Measurements from ENCODE around the gene MPEG1.

DNA sequence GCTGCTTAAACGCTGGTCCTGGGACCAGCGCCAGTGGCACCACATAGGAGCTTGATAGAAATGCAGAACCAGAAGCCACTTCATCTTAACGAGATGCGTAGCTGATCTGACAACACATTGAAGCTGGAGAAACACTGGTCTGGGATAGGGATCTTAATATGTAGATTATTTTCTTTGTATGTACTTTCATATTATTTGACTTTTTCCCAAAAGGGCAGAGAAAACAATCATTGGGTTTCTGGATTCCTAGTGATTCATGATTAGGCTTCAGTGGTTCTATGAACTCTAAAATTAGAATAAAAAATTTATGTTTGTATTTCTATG lies 12.3 kb downstream of the MPEG1 start:
- TF ChIP-seq, protein P1, sequence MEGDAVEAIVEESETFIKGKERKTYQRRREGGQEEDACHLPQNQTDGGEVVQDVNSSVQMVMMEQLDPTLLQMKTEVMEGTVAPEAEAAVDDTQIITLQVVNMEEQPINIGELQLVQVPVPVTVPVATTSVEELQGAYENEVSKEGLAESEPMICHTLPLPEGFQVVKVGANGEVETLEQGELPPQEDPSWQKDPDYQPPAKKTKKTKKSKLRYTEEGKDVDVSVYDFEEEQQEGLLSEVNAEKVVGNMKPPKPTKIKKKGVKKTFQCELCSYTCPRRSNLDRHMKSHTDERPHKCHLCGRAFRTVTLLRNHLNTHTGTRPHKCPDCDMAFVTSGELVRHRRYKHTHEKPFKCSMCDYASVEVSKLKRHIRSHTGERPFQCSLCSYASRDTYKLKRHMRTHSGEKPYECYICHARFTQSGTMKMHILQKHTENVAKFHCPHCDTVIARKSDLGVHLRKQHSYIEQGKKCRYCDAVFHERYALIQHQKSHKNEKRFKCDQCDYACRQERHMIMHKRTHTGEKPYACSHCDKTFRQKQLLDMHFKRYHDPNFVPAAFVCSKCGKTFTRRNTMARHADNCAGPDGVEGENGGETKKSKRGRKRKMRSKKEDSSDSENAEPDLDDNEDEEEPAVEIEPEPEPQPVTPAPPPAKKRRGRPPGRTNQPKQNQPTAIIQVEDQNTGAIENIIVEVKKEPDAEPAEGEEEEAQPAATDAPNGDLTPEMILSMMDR (IDR thresholded peaks at IDR 0.05), result no peak
- no peak for TF ChIP-seq POLR2A (IDR thresholded peaks at IDR 0.05)

Measured in ovary (tissue), 3 donors.